Tibial nerve (tissue), 4 donors: ENCODE measurements around the gene MYO15B.

ENCODE experiments used
- EP300 ChIP-seq, 2 donors: sonication (generic); formaldehyde crosslinking; IDR thresholded peaks; one replicate each; pipeline ENCODE4 v1.6.1; 2017; ENCODE audit warnings: antibody characterized with exemption in 2 of 2, mild to moderate bottlenecking in 1 of 2
- POLR2A ChIP-seq, 2 donors: fragments of 450-650 bp; IDR thresholded peaks; one replicate each; pipeline ENCODE4 v1.6.1; 2017; ENCODE audit warnings: antibody characterized with exemption in 2 of 2, mild to moderate bottlenecking in 2 of 2, moderate library complexity in 2 of 2
- TF ChIP-seq, protein P1 (sequence below), 5 experiments: fragments of 200-600 bp in 3 of 5; fragments of 450-650 bp in 2 of 5; sonication (generic) in 3 of 5; IDR thresholded peaks; one replicate each; pipeline ENCODE4 v1.5.1; 2016 to 2019; ENCODE audit warnings: antibody characterized with exemption in 5 of 5, mild to moderate bottlenecking in 3 of 5, moderate library complexity in 2 of 5

DNA sequence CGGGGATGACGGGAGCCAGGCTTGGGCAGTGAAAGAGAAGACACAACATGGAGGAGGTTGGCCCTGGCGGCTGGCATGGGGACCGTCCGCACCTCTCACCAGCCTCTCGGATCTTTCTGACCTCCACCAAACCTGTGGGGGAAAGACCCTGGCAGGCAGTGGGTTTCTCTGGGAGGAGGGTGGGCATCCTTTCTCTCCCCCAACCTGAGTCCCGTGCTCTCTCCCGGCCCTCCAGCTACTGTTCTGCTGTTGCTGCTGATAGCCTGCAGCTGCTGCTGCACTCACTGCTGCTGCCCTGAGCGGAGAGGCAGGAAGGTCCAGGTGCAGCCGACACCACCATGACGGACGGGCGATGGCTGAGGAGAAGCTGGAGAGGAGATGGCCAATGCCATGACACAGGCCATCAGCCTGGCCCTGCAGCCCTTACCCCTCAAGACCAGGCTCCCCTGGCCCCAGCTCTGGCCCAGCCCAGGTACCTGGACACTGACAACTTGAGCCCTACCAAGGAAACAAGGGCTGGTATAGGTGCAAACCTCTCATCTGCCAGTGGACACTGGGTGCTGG lies 53.0 kb downstream of the MYO15B start:
- TF ChIP-seq, protein P1, sequence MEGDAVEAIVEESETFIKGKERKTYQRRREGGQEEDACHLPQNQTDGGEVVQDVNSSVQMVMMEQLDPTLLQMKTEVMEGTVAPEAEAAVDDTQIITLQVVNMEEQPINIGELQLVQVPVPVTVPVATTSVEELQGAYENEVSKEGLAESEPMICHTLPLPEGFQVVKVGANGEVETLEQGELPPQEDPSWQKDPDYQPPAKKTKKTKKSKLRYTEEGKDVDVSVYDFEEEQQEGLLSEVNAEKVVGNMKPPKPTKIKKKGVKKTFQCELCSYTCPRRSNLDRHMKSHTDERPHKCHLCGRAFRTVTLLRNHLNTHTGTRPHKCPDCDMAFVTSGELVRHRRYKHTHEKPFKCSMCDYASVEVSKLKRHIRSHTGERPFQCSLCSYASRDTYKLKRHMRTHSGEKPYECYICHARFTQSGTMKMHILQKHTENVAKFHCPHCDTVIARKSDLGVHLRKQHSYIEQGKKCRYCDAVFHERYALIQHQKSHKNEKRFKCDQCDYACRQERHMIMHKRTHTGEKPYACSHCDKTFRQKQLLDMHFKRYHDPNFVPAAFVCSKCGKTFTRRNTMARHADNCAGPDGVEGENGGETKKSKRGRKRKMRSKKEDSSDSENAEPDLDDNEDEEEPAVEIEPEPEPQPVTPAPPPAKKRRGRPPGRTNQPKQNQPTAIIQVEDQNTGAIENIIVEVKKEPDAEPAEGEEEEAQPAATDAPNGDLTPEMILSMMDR (IDR thresholded peaks at IDR 0.05), result no peak
- TF ChIP-seq POLR2A (IDR thresholded peaks at IDR 0.05), result no peak
- no peak for TF ChIP-seq EP300 (IDR thresholded peaks at IDR 0.05)
